Measurements from ENCODE around the gene ABCA4.

The ABCA4 gene

GRCh38 chr1:93976291-93976690 lies 144.7 kb downstream of the ABCA4 start:
- Histone ChIP-seq H3K36me3 (no peaks in the 10 kb centered on the region), H3K4me1 (ENCODE audit: control insufficient read depth in 1 of 2, insufficient read depth in 1 of 2, low read depth in 1 of 2, low read length in 1 of 2) (no peaks in the 10 kb centered on the region), H3K27ac (no peak overlapping the region), H3K27me3 (no peaks in the 10 kb centered on the region), H3K9me3 (no peaks in the 10 kb centered on the region), H3K4me3 (ENCODE audit: low read depth in 1 of 2, low read length in 1 of 2) (no peak overlapping the region)
- no peak for TF ChIP-seq CTCF (IDR thresholded peaks at IDR 0.05)

GRCh38 chr1:93972341-93972740 lies 148.6 kb downstream of the ABCA4 start:
- Histone ChIP-seq H3K9me3 (no peaks in the 10 kb centered on the region), H3K36me3 (no peaks in the 10 kb centered on the region), H3K27ac (no peak overlapping the region), H3K4me3 (ENCODE audit: low read depth in 1 of 2, low read length in 1 of 2) (no peak overlapping the region), H3K27me3 (no peaks in the 10 kb centered on the region), H3K4me1 (ENCODE audit: control insufficient read depth in 1 of 2, insufficient read depth in 1 of 2, low read depth in 1 of 2, low read length in 1 of 2) (no peaks in the 10 kb centered on the region)
- no peak for TF ChIP-seq CTCF (IDR thresholded peaks at IDR 0.05)

- Histone ChIP-seq H3K27ac (no peak overlapping the region), H3K4me1 (ENCODE audit: control insufficient read depth in 1 of 2, insufficient read depth in 1 of 2, low read depth in 1 of 2, low read length in 1 of 2) (no peaks in the 10 kb centered on the region), H3K9me3 (no peaks in the 10 kb centered on the region), H3K27me3 (no peaks in the 10 kb centered on the region), H3K4me3 (ENCODE audit: low read depth in 1 of 2, low read length in 1 of 2) (no peak overlapping the region), H3K36me3 (no peaks in the 10 kb centered on the region)
- TF ChIP-seq CTCF (IDR thresholded peaks at IDR 0.05): no peak
Observed at GRCh38 chr1:93969887-93970286, 151.1 kb downstream of the ABCA4 start.

- Histone ChIP-seq H3K27me3 (no peaks in the 10 kb centered on the region), H3K4me3 (ENCODE audit: low read depth in 1 of 2, low read length in 1 of 2) (no peak overlapping the region), H3K4me1 (ENCODE audit: control insufficient read depth in 1 of 2, insufficient read depth in 1 of 2, low read depth in 1 of 2, low read length in 1 of 2) (no peaks in the 10 kb centered on the region), H3K27ac (no peak overlapping the region), H3K9me3 (no peaks in the 10 kb centered on the region), H3K36me3 (no peaks in the 10 kb centered on the region)
- no peak for TF ChIP-seq CTCF (IDR thresholded peaks at IDR 0.05)
Observed at GRCh38 chr1:93969371-93969770, 151.6 kb downstream of the ABCA4 start.

GRCh38 chr1:93967306-93967705 lies 153.6 kb downstream of the ABCA4 start:
- Histone ChIP-seq H3K27me3 (no peaks in the 10 kb centered on the region), H3K27ac (no peak overlapping the region), H3K4me1 (ENCODE audit: control insufficient read depth in 1 of 2, insufficient read depth in 1 of 2, low read depth in 1 of 2, low read length in 1 of 2) (no peaks in the 10 kb centered on the region), H3K9me3 (no peaks in the 10 kb centered on the region), H3K36me3 (no peaks in the 10 kb centered on the region), H3K4me3 (ENCODE audit: low read depth in 1 of 2, low read length in 1 of 2) (no peak overlapping the region)
- TF ChIP-seq CTCF (IDR thresholded peaks at IDR 0.05): no peak

- no peaks in the 10 kb centered on the region for H3K27me3 ChIP-seq
- H3K9me3 ChIP-seq: no peaks in the 10 kb centered on the region
- TF ChIP-seq CTCF (IDR thresholded peaks at IDR 0.05): no peak
- peaks cover 0 to 1% of the 10 kb centered on the region in 2 experiments for H3K4me1 ChIP-seq (ENCODE audit: control insufficient read depth in 1 of 2, insufficient read depth in 1 of 2, low read depth in 1 of 2, low read length in 1 of 2)
- H3K4me3 ChIP-seq (ENCODE audit: low read depth in 1 of 2, low read length in 1 of 2): no peak overlapping the region
- H3K36me3 ChIP-seq: no peaks in the 10 kb centered on the region
- no peak overlapping the region for H3K27ac ChIP-seq
Observed at GRCh38 chr1:93965888-93966287, 155.1 kb downstream of the ABCA4 start.

Measured in neutrophil (primary cell).